ENCODE measurements around the gene SKA2.
"Not testable (repeated sequence)": the region's sequence is repeated elsewhere in the genome, so short reads cannot be mapped to it uniquely, and the experiment has no call there.

The SKA2 gene

GRCh38 chr17:59186850-59187249, 31.9 kb upstream of the SKA2 start:
- H3K27me3 ChIP-seq (replicated peaks; ENCODE audit: control insufficient read depth, insufficient read depth, low read length): no peaks in the 10 kb centered on the region
- TF ChIP-seq CTCF (IDR thresholded peaks at IDR 0.05; ENCODE audit: insufficient read depth, low read length, poor library complexity, severe bottlenecking): no peak
- H3K4me3 ChIP-seq (replicated peaks; ENCODE audit: low read depth, low read length): no peak overlapping the region
- DNase-seq (ENCODE audit: extremely low read depth, insufficient read length): no peak
- peaks cover 5% of the 10 kb centered on the region for H3K36me3 ChIP-seq (ENCODE audit: control insufficient read depth, insufficient read depth, low read length)

GRCh38 chr17:59185997-59186396, 31.0 kb upstream of the SKA2 start:
- DNase-seq (ENCODE audit: extremely low read depth, insufficient read length): no peak
- Histone ChIP-seq H3K36me3 (ENCODE audit: control insufficient read depth, insufficient read depth, low read length) (peaks cover 5% of the 10 kb centered on the region), H3K4me3 (replicated peaks; ENCODE audit: low read depth, low read length) (no peak overlapping the region), H3K27me3 (replicated peaks; ENCODE audit: control insufficient read depth, insufficient read depth, low read length) (no peaks in the 10 kb centered on the region)
- TF ChIP-seq CTCF (IDR thresholded peaks at IDR 0.05; ENCODE audit: insufficient read depth, low read length, poor library complexity, severe bottlenecking): no peak

GRCh38 chr17:59181481-59181880, 26.5 kb upstream of the SKA2 start:
- DNase-seq (ENCODE audit: extremely low read depth, insufficient read length): no peak
- no peak overlapping the region for H3K4me3 ChIP-seq (replicated peaks; ENCODE audit: low read depth, low read length)
- no peak for TF ChIP-seq CTCF (IDR thresholded peaks at IDR 0.05; ENCODE audit: insufficient read depth, low read length, poor library complexity, severe bottlenecking)
- H3K36me3 ChIP-seq (ENCODE audit: control insufficient read depth, insufficient read depth, low read length): peaks cover 3% of the 10 kb centered on the region
- no peaks in the 10 kb centered on the region for H3K27me3 ChIP-seq (replicated peaks; ENCODE audit: control insufficient read depth, insufficient read depth, low read length)

GRCh38 chr17:59180626-59181025, 25.6 kb upstream of the SKA2 start:
- Histone ChIP-seq H3K27me3 (replicated peaks; ENCODE audit: control insufficient read depth, insufficient read depth, low read length) (no peaks in the 10 kb centered on the region), H3K4me3 (replicated peaks; ENCODE audit: low read depth, low read length) (no peak overlapping the region), H3K36me3 (ENCODE audit: control insufficient read depth, insufficient read depth, low read length) (peaks cover under 1% of the 10 kb centered on the region)
- no peak for DNase-seq (ENCODE audit: extremely low read depth, insufficient read length)
- no peak for TF ChIP-seq CTCF (IDR thresholded peaks at IDR 0.05; ENCODE audit: insufficient read depth, low read length, poor library complexity, severe bottlenecking)

- not testable (repeated sequence) for H3K4me3 ChIP-seq (replicated peaks; ENCODE audit: low read depth, low read length); H3K27me3 ChIP-seq (replicated peaks; ENCODE audit: control insufficient read depth, insufficient read depth, low read length); H3K36me3 ChIP-seq (ENCODE audit: control insufficient read depth, insufficient read depth, low read length); DNase-seq (ENCODE audit: extremely low read depth, insufficient read length)
These were observed 24.6 kb upstream of the SKA2 start for GRCh38 chr17:59179601-59180000.

GRCh38 chr17:59178266-59178985, 23.4 kb upstream of the SKA2 start:
- DNase-seq (ENCODE audit: extremely low read depth, insufficient read length): no peak
- Histone ChIP-seq H3K4me3 (replicated peaks; ENCODE audit: low read depth, low read length) (no peak overlapping the region), H3K36me3 (ENCODE audit: control insufficient read depth, insufficient read depth, low read length) (no peaks in the 10 kb centered on the region; the same call in none of the 2 replicates), H3K27me3 (replicated peaks; ENCODE audit: control insufficient read depth, insufficient read depth, low read length) (no peaks in the 10 kb centered on the region)
- TF ChIP-seq CTCF (IDR thresholded peaks at IDR 0.05; ENCODE audit: insufficient read depth, low read length, poor library complexity, severe bottlenecking): no peak
